ENCODE data around the gene MACROD2.

DNA sequence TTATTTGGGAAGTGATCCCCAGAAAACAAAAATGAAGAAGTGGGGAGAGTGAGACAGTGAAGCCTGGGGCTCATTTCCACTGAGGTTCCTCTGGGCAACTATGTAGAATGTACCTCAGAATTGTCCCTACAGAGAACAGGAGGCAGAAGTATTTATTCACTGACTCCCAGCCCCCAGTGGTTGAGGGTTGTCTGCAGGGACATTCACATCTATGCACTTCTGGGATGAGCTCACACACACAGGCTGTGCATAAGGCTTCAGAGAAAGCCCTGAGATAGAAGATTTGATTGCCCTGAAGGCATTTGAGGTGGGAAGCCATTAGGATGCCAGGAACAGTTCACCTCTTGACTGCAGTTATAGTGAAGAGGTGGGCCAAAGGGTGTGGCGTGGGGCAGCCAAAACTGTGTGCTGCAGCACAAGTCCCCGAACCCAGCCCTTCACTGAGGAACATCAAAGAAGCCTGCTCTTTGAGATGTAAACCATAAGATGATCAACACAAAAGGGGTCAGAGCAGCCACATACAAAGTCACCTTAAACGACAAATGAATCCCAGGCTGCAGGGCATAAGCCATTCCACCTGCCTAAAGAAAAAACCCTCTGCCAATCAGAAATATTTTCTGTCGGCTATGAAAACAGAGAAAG lies 1195.9 kb downstream of the MACROD2 start:
- TF ChIP-seq, protein P1, sequence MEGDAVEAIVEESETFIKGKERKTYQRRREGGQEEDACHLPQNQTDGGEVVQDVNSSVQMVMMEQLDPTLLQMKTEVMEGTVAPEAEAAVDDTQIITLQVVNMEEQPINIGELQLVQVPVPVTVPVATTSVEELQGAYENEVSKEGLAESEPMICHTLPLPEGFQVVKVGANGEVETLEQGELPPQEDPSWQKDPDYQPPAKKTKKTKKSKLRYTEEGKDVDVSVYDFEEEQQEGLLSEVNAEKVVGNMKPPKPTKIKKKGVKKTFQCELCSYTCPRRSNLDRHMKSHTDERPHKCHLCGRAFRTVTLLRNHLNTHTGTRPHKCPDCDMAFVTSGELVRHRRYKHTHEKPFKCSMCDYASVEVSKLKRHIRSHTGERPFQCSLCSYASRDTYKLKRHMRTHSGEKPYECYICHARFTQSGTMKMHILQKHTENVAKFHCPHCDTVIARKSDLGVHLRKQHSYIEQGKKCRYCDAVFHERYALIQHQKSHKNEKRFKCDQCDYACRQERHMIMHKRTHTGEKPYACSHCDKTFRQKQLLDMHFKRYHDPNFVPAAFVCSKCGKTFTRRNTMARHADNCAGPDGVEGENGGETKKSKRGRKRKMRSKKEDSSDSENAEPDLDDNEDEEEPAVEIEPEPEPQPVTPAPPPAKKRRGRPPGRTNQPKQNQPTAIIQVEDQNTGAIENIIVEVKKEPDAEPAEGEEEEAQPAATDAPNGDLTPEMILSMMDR (conservative IDR thresholded peaks at IDR 0.05): no peak
- TF ChIP-seq ZFX (IDR thresholded peaks at IDR 0.05): no peak
